HEK293 (cell line): Measurements from ENCODE around the gene ABCC12.

Experiments used
- GLI4 ChIP-seq: fragments of 450-650 bp; formaldehyde crosslinking; IDR thresholded peaks from 2 replicates; pipeline ENCODE4 v1.5.1; 2016; ENCODE audit warnings: missing biosample characterization, missing genetic modification characterization
- HOXA7 ChIP-seq: sonication (generic); formaldehyde crosslinking; IDR thresholded peaks from 2 replicates; pipeline ENCODE4 v1.8.1; 2022; ENCODE audit warnings: missing genetic modification reagents, borderline replicate concordance
- INSM2 ChIP-seq: fragments of 450-650 bp; formaldehyde crosslinking; IDR thresholded peaks from 2 replicates; pipeline ENCODE4 v1.5.1; 2016; ENCODE audit warnings: missing biosample characterization, missing genetic modification characterization
- YY1 ChIP-seq: fragments of 450-650 bp; formaldehyde crosslinking; IDR thresholded peaks from 2 replicates; pipeline ENCODE4 v1.5.1; 2018; ENCODE audit warnings: missing biosample characterization, missing genetic modification characterization
- ZNF549 ChIP-seq: fragments of 450-650 bp; IDR thresholded peaks from 2 replicates; pipeline ENCODE4 v1.5.1; 2018; ENCODE audit warnings: missing biosample characterization, missing genetic modification characterization, mild to moderate bottlenecking, inconsistent platforms, moderate library complexity
- TF ChIP-seq, protein P1 (sequence below): fragments of 450-650 bp; formaldehyde crosslinking; IDR thresholded peaks from 2 replicates; pipeline ENCODE4 v1.5.1; 2016; ENCODE audit warnings: missing biosample characterization, missing genetic modification characterization

DNA sequence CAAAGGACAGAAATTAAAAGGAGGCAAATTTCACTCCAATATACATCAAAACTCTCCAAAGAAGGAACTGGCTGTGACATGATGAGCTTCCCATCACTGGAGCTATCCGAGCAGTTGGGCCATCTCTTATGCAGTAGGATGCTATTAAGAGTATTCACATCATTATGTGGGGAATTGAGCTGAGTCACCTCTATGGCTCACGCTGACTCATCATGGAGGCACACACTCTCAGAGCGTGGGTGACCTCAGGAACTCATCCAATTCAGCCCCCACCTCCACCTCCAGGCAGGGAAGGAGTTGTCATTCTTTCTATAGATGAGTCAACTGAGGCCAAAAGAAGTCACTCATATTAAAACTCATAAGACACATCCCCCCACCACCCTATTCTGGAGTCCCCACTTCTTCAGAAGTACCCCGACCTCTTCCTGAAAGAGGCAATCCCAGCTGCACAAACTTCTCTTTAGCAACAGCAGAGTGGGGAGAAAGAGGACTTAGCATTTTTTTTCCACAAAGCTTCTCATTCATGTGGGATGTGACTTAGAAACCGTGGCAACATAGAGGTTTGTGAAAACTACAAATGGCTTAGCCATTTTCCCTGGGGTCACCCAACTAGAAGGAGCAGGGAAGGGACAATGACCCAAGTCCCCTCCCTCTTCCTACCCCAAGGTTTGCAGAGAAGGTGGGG lies 32.5 kb downstream of the ABCC12 start:
- TF ChIP-seq HOXA7 (CRISPR knock-in tag) (no peak), ZNF549 (tag by site-specific recombination) (no peak), INSM2 (tag by site-specific recombination) (no peak), YY1 (tag by site-specific recombination) (no peak), GLI4 (no peak)
- TF ChIP-seq, protein P1, sequence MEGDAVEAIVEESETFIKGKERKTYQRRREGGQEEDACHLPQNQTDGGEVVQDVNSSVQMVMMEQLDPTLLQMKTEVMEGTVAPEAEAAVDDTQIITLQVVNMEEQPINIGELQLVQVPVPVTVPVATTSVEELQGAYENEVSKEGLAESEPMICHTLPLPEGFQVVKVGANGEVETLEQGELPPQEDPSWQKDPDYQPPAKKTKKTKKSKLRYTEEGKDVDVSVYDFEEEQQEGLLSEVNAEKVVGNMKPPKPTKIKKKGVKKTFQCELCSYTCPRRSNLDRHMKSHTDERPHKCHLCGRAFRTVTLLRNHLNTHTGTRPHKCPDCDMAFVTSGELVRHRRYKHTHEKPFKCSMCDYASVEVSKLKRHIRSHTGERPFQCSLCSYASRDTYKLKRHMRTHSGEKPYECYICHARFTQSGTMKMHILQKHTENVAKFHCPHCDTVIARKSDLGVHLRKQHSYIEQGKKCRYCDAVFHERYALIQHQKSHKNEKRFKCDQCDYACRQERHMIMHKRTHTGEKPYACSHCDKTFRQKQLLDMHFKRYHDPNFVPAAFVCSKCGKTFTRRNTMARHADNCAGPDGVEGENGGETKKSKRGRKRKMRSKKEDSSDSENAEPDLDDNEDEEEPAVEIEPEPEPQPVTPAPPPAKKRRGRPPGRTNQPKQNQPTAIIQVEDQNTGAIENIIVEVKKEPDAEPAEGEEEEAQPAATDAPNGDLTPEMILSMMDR (tag by site-specific recombination) = no peak
